NCI-H510A (cell line): ENCODE data around the gene VWA3A.
"Not testable (repeated sequence)": the region's sequence is repeated elsewhere in the genome, so short reads cannot be mapped to it uniquely, and the experiment has no call there.

Experiments
- DNase-seq: peaks from one replicate; lab custom pipeline; 2025; lab: John Stamatoyannopoulos, UW

VWA3A gene

GRCh38 chr16:22089910-22090309 lies 2.4 kb upstream of the VWA3A start:
- DNase-seq, result no peak

GRCh38 chr16:22091721-22092120 lies 620 bp upstream of the VWA3A start:
- DNase-seq, result no peak

DNA sequence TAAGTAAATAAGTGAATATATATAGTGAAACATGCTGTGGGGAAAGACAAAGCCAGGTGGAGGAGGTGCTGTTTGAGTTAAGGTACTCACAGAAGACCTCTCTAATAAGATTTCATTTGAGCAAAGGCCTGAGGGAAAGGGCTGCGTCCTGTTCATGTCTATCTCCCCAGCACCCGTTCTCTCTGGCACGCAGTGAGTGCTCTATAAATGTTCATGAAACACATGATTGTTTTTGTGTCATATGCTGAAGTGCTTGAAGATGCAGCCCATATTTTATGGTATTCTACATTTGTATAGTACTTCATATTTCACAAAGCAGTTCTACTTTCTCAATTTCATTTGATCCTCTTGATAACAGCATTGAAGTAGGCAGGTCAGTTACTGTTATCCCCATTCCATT lies 990 bp downstream of the VWA3A start:
- DNase-seq, result no peak

GRCh38 chr16:22093996-22094395 lies 1.7 kb downstream of the VWA3A start:
- DNase-seq, result no peak

- DNase-seq, result peak; percentile 39
Observed at GRCh38 chr16:22098405-22099255, 6.3 kb downstream of the VWA3A start.

GRCh38 chr16:22099256-22099975 lies 7.1 kb downstream of the VWA3A start:
- DNase-seq, result no peak

DNA sequence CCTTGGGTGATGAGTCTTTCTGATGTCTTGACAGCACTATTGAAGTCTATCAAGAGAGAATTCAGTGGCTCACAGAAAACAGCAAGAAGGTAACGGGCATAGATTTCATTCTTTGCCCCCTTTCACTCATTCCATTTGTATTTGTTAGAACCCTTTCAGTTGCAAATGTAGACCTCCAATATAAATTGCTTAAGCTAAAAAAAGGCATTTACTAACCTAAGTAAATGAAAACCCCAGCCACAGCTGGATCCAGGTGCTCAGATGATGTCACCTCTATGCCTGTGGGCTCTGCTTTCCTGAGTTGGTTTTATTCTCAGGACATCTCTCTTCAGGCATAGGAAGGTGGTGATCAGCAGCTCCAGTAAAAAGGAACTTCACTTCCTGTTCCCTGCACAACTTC lies 11.1 kb downstream of the VWA3A start:
- no peak for DNase-seq

DNA sequence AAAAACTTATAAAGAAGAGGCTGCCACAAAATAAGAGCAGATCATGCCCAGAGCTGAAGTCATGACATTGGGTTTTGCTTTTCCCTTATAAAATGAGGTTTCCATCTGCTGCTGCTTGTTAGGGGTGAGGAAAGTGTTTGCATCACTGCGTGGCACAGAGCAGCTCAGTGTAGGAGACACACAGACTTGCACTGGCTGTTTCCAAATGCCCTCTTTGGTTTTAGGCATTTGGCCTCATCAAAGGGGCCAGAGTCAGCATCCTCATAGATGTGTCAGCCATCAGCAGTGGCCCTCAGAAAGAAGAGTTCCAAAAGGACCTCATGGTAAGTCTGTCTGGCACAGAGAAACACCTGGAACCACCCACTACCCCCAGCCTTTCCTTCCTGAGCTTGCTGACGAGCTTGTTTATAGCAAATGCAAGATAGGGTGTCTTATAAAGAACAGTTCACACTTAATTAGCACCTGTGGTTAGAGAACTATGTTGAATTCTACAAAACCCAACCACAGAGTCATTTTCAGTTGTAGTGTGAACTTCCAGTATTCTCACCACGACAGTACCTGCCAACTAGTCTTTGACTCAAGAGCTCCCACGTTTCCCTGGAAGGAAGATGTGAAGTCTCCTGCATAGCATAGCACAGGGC lies 17.0 kb downstream of the VWA3A start:
- DNase-seq, result no peak

DNA sequence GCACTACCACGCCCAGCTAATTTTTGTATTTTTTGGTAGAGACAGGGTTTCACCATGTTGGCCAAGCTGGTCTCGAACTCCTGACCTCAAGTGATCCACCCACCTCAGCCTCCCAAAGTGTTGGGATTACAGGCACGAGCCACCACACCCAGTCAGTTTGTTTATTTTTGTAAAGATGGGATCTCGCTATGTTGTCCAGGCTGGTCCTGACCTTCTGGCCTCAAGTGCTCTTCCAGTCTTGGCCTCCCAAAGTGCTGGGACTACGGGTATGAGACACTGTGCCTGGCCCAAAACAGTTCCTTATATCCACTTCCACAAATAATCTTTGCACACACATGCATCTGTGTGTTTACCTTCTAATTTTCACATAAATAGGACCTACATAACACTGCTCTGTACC lies 19.3 kb downstream of the VWA3A start:
- not testable (repeated sequence) for DNase-seq

DNA sequence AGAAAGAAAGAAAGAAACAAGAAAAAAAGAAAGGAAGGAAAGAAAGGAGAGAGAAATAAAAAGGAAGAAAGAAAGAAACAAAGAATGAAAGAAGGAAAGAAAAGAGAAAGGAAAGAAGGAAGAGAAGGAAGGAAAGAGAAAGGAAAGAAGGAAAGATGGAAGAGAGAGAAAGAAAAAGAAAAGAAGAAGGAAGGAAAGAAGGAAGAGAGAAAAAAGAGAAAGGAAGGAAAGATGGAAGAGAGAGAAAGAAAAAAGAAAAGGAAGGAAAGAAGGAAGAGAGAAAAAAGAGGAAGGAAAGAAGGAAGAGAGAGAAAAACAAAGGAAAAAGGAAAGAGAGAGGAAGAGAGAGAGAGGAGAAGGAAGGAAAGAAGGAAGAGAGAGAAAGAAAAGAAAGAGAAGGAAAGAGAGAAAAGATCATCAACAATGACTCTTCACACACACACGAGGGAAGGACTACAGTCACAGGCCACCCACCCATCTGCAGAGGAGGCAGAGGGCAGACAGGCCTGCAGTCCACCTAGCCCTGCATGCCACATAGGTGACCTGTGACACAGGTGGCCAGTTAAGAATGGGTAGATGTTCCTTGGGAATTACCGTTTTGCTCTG lies 23.9 kb downstream of the VWA3A start:
- DNase-seq, result no peak

DNA sequence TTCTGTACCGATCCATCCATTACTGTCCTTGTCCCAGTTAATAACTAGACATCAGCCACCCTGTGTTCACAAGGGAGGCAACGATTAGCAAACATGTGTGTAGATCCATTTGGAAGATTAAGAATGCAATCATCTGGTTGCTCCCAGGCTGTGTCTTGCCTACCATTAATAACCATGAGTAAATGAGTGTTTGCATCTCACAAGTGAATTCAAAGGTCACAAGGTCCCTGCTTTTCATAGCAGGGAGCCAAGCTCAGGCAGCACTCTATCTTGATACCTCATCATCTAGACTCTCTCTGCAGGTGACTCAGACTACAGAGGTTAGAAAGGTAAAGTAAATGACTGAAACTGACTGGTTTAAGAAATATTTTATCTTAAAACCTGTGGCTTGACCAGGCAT lies 25.3 kb downstream of the VWA3A start:
- DNase-seq, result no peak

DNA sequence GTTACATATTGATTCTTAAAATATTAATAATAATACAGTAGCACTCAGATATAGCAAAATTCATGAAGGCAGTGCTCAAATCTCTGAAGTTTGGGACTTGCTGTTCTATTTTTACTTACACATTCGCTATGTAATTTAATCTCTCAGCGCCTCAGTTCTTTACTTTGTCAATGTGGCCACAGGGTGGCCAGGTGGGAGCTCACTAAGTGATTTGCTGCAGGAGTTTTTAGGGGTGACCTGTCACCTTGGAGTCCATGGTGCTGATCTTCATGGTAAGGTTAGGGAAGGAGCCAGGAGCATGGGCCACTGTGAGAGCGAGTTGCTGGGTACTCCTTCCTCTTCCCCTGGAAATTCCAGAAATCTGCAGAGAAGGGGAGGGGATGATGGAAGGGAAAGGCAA lies 28.1 kb downstream of the VWA3A start:
- no peak for DNase-seq

- DNase-seq, result no peak
Observed at GRCh38 chr16:22122239-22122638, 29.9 kb downstream of the VWA3A start.

- no peak for DNase-seq
Observed at GRCh38 chr16:22123146-22123545, 30.8 kb downstream of the VWA3A start.

DNA sequence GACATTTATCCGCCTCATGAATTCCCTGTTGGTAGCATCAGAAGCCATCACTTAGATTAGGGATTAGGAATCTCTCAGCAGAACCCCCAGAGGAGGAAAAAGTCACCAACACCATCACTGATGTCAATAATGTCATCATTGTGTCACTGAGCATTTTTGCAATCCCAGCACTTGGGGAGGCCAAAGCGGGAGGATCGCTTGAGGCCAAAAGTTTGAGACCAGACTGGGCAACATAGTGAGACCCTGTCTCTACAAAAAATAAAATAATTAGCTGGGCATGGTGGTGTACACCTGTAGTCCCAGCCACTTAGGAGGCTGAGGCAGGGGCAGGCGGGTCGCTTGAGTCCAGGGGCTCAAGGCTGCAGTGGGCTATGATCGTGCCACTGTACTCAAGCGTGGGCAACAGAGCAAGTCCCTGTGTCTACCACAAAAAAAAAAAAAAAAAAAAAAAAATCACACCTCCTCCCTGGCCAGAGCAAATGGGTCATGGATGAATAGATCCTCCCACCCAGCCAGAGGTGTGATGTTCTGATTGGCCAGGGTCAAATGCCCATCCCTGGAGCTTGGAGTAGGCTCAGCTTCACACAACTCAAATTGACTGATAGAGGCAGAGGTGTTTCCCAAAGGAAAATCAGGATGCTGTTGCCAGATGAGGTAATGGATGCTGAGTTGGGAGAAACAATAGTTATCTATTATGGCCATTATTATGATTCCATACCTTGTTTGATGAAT lies 31.6 kb downstream of the VWA3A start:
- DNase-seq, result no peak

GRCh38 chr16:22124583-22125284 lies 32.4 kb downstream of the VWA3A start:
- DNase-seq, result no peak

GRCh38 chr16:22126037-22126558 lies 33.8 kb downstream of the VWA3A start:
- no peak for DNase-seq

- DNase-seq, result not testable (repeated sequence)
Observed at GRCh38 chr16:22128537-22128936, 36.2 kb downstream of the VWA3A start.

DNA sequence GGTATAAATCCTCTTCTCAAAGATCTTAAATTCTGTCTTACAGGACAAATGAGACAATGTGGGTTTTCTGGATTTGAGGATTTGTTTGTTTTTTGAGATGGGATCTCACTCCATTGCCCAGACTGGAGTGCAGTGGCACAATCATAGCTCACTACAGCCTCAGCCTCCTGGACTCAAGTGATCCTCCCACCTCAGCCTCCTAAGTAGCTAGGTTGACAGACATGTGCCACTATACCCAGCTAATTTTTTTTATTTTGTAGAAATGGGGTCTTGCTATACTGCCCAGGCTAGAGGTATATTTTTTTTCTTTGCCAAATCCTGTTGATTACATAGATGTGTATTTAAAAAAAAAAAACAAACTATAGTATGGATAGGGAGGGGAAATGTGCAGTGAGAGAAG lies 38.2 kb downstream of the VWA3A start:
- DNase-seq, result no peak

- DNase-seq, result no peak
Observed at GRCh38 chr16:22132801-22133200, 40.5 kb downstream of the VWA3A start.

GRCh38 chr16:22138482-22138881 lies 46.1 kb downstream of the VWA3A start:
- no peak for DNase-seq
